SK-N-MC (cell line): ENCODE data around the gene NEB.

ENCODE experiments used
- DNase-seq: peaks from one replicate; pipeline ENCODE4 v3.0.0-alpha.2; 2011; ENCODE audit warnings: low read depth, low spot score
- H3K27ac ChIP-seq: fragments of 200-600 bp; sonication (generic); 2 replicates; pipeline ENCODE4 v1.5.1; 2016; ENCODE audit warnings: mixed run types
- H3K36me3 ChIP-seq: fragments of 200-600 bp; sonication (generic); 2 replicates; pipeline ENCODE4 v1.6.1; 2017; ENCODE audit warnings: antibody characterized with exemption, low read length, mixed read lengths; ENCODE audit not compliant: insufficient read depth
- H3K4me3 ChIP-seq: fragments of 200-600 bp; sonication (generic); 2 replicates; pipeline ENCODE4 v1.5.1; 2016
- H3K9ac ChIP-seq: fragments of 200-600 bp; sonication (generic); 2 replicates; pipeline ENCODE4 v1.8.0; 2017; ENCODE audit warnings: mixed run types, mixed read lengths; ENCODE audit not compliant: insufficient read length
- H3K9me3 ChIP-seq: fragments of 200-600 bp; sonication (generic); 2 replicates; pipeline ENCODE4 v1.6.1; 2017; ENCODE audit warnings: low read depth, mild to moderate bottlenecking, antibody characterized with exemption, low read length, moderate library complexity, mixed read lengths
- EZH2 ChIP-seq: fragments of 200-600 bp; sonication (generic); IDR thresholded peaks from one replicate; pipeline ENCODE4 v1.6.1; 2017; ENCODE audit warnings: antibody characterized with exemption
- FOXP2 ChIP-seq: optimal IDR thresholded peaks from 2 replicates; pipeline ENCODE3; 2011; ENCODE audit warnings: mild to moderate bottlenecking, moderate library complexity; ENCODE audit not compliant: insufficient read depth; ENCODE audit errors: extremely low read length, control extremely low read depth
- POLR2AphosphoS5 ChIP-seq: IDR thresholded peaks from 2 replicates; pipeline ENCODE4 v1.6.1; 2012; ENCODE audit warnings: mild to moderate bottlenecking, low read depth, low read length, borderline replicate concordance

Gene NEB

DNA sequence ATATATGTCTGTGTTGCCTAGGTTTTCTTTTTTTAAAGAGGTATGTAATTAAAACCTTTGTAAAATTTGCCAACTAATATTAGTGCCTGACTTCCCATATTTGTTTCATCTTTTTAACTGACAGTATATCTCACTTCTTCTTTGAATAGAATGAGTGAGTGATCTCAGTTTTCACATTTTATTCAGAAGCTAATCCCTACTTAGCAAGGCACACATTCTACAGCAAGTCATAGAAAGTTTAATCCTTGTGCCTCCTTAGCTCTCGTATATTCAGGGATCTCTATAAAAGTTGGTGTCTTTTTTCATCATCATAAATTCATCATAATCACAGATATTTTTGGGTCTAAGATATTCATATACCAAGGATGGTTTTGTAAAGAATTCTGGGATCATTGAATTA is 258.0 kb downstream of the NEB start:
- no peak for DNase-seq
- H3K4me3 ChIP-seq, result peak overlapping the region; percentile 13
- no peak overlapping the region for H3K9ac ChIP-seq
- peak overlapping the region; percentile 96 for H3K27ac ChIP-seq
- TF ChIP-seq EZH2, result no peak
- no peak for TF ChIP-seq POLR2AphosphoS5
- TF ChIP-seq FOXP2, result no peak
- H3K9me3 ChIP-seq, result peaks cover 8% of the 10 kb centered on the region; the same call in 1 of the 2 replicates
- peaks cover 90% of the 10 kb centered on the region for H3K36me3 ChIP-seq

DNA sequence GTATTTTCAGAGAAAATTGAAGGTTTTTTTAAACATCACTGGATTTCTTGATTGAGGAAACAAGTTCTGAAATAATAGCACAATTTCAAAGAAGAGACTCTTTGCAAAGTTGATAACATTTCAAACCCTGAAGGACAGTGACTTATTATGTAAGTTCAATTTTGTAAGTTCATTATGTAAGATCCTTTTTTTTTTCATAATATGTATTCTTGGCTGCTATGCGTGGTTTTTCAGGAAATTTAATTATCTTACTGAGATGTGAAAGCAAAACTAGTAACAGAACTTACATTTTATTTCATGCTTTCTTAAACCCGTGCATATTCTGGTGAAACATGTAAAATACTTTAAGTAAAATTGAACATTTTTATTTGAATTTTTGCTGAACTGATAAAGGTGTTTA is 259.2 kb downstream of the NEB start:
- peak overlapping the region; percentile 96 for H3K27ac ChIP-seq
- DNase-seq, result peak; percentile 42
- peaks cover 93% of the 10 kb centered on the region for H3K36me3 ChIP-seq
- TF ChIP-seq FOXP2 (no peak), POLR2AphosphoS5 (no peak), EZH2 (no peak)
- H3K9ac ChIP-seq, result peak overlapping the region; percentile 4
- peak overlapping the region; percentile 63 for H3K4me3 ChIP-seq
- peaks cover 18% of the 10 kb centered on the region for H3K9me3 ChIP-seq

DNA sequence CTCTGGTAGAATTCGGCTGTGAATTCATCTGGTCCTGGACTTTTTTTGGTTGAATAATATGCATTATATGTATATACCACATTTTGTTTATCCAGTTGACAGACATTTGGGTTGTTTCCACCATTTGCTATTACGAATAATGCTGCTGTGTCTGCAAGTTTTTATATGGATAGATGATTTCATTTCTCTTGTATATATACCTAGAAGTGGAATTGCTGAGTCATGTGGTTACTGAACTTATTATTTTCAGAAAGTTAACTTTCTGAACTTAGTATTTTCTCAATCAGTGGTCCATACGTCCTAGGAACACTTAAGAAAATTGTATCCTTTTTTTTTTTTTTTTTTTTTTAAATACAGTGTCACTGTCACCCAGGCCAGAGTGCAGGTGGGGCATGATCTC is 261.3 kb downstream of the NEB start:
- H3K36me3 ChIP-seq, result peaks cover 93% of the 10 kb centered on the region
- no peak overlapping the region for H3K4me3 ChIP-seq
- peak overlapping the region; percentile 96 for H3K27ac ChIP-seq
- peaks cover 21% of the 10 kb centered on the region for H3K9me3 ChIP-seq
- DNase-seq, result no peak
- no peak overlapping the region for H3K9ac ChIP-seq
- no peak for TF ChIP-seq POLR2AphosphoS5
- no peak for TF ChIP-seq FOXP2
- no peak for TF ChIP-seq EZH2

DNA sequence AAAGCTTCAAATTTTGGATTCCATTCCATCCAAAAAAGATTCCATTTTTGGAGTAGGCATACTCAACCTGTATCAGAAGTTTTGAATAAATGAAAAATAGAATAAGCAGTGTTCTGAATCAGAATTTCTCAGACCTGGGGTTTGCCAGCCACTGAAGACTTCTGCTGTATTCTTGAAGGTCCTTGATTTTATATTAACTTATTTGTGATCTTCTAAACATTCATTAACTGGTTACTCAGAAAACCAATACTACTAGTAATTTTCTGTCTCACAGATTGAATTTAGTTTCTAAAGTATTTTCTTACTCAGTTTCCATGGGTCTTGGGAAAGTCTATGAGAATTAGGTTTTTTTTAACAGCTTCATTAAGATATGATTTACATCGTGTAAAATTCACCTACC is 263.7 kb downstream of the NEB start:
- Histone ChIP-seq H3K27ac (no peak overlapping the region), H3K36me3 (peaks cover 93% of the 10 kb centered on the region), H3K4me3 (no peak overlapping the region), H3K9ac (no peak overlapping the region), H3K9me3 (peaks cover 21% of the 10 kb centered on the region)
- TF ChIP-seq POLR2AphosphoS5 (no peak), FOXP2 (no peak), EZH2 (no peak)
- DNase-seq, result no peak

DNA sequence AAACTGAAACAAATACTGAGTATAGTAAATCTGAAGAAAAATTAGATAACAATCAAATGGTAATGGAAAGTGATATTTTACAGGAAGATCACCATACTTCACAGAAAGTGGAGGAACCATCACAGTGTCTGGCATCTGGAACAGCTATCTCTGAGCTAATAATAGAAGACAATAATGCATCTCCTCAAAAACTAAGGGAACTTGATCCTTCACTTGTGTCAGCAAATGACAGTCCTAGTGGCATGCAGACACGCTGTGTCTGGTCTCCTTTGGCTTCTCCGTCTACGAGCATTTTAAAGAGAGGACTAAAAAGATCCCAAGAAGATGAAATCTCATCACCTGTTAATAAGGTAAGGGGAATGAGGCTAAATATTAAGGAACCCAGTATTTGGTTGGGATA is 268.5 kb downstream of the NEB start:
- peaks cover 99% of the 10 kb centered on the region for H3K36me3 ChIP-seq
- TF ChIP-seq POLR2AphosphoS5 (no peak), EZH2 (no peak), FOXP2 (no peak)

DNA sequence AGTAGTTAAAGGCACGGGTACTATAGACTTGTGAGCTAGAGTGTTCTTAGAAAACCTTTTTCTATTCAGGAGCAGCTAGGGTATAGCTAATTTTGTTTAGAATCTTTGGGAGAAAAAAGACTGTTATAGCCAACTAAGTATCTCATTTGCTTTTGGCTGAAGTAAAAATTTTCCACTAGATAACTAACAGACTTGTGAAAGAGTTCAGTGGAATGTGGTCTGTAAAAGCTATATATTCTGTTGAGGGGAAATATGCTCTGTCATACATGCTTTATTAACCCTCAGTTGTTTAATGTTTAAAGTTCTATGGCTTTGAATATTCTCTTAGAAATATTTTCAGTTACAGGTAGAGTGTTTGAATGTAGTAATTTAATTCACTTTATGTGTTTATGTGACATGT is 274.9 kb downstream of the NEB start:
- no peak for DNase-seq
- peaks cover 96% of the 10 kb centered on the region for H3K36me3 ChIP-seq
- no peaks in the 10 kb centered on the region for H3K9me3 ChIP-seq
- TF ChIP-seq FOXP2, result no peak
- no peak overlapping the region for H3K9ac ChIP-seq
- H3K4me3 ChIP-seq, result no peak overlapping the region
- no peak overlapping the region for H3K27ac ChIP-seq

More for the DNA sequence above, 268.5 kb downstream of the NEB start:
- H3K27ac ChIP-seq, result no peak overlapping the region
- no peak overlapping the region for H3K9ac ChIP-seq
- DNase-seq, result no peak
- no peak overlapping the region for H3K4me3 ChIP-seq
- peaks cover 10% of the 10 kb centered on the region for H3K9me3 ChIP-seq

DNA sequence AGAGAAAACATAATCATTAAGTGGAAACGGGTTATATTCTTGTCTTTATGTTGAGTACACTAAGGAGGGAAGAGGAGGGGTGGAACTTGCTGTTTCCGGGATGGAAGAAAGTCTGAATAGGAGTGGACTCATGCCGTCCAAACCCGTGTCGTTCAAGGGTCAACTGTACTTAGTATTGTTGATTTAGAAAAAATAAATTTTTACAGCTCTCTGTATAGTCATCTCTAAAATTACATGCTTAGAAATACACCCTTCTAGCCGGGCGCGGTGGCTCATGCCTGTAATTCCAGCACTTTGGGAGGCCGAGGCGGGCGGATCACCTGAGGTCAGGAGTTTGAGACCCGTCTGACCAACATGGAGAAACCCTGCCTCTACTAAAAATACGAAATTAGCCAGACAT is 295.1 kb downstream of the NEB start:
- Histone ChIP-seq H3K27ac (no peak overlapping the region), H3K36me3 (peaks cover 87% of the 10 kb centered on the region), H3K4me3 (no peak overlapping the region), H3K9me3 (no peaks in the 10 kb centered on the region), H3K9ac (no peak overlapping the region)
- TF ChIP-seq EZH2 (no peak), POLR2AphosphoS5 (no peak), FOXP2 (no peak)
- DNase-seq, result no peak

DNA sequence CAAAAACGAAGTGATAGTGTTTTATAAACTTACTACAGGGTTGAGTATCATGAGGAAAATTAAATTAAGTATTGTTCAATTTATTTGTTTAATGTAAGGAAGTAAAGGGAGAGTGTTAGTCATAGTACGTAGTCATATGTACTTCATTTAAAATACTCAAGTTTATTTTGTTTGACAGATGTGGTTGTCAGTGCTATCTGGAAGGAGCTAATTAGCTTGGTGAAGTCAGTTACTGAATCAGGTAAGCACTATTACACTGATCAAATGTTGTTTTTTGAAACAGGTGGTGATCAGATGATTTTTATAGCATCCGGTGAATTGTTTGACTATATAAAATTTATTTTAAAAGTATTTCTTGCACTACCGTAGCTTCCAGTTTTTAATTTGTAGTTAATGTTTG is 295.8 kb downstream of the NEB start:
- H3K9me3 ChIP-seq, result no peaks in the 10 kb centered on the region
- DNase-seq, result no peak
- no peak overlapping the region for H3K9ac ChIP-seq
- H3K36me3 ChIP-seq, result peaks cover 87% of the 10 kb centered on the region
- no peak overlapping the region for H3K4me3 ChIP-seq
- H3K27ac ChIP-seq, result no peak overlapping the region
- TF ChIP-seq FOXP2, result no peak
- no peak for TF ChIP-seq POLR2AphosphoS5
- TF ChIP-seq EZH2, result no peak

DNA sequence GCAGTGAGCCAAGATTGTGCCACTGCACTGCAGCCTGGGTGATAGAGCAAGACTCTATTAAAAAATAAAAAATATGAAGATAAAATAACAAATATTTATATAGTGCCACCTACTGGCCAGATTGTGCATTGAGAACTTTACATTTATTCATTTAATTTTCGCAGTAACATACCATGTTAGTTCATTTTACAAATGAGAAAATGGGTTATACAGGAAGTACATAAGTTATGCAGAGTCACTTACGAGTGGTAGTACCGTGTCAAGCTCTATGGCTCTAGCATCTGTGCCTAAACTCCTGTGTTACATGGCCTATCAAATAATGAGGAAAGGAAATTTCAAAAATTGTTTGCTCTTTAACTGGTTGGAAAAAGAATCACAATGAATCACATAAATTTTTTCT is 296.6 kb downstream of the NEB start:
- DNase-seq, result peak; percentile 26
- Histone ChIP-seq H3K9ac (no peak overlapping the region), H3K36me3 (peaks cover 84% of the 10 kb centered on the region), H3K27ac (no peak overlapping the region), H3K9me3 (no peaks in the 10 kb centered on the region), H3K4me3 (no peak overlapping the region)
- no peak for TF ChIP-seq POLR2AphosphoS5
- no peak for TF ChIP-seq FOXP2
- TF ChIP-seq EZH2, result no peak
